WTC11 (cell line): Measurements from ENCODE around the gene HSPB3.
"Not testable (repeated sequence)": the region's sequence is repeated elsewhere in the genome, so short reads cannot be mapped to it uniquely, and the experiment has no call there.

Source experiments
- CREB1 ChIP-seq: sonication (generic); formaldehyde crosslinking; IDR thresholded peaks from 2 replicates; pipeline ENCODE4 v1.8.0; 2023; ENCODE audit warnings: mild to moderate bottlenecking, missing genetic modification reagents
- JUN ChIP-seq: sonication (generic); formaldehyde crosslinking; IDR thresholded peaks from 2 replicates; pipeline ENCODE4 v1.8.0; 2023; ENCODE audit warnings: mild to moderate bottlenecking, missing genetic modification reagents
- SP1 ChIP-seq: sonication (generic); formaldehyde crosslinking; conservative IDR thresholded peaks from 2 replicates; pipeline ENCODE4 v1.8.1; 2022; ENCODE audit warnings: missing genetic modification reagents
- TCF7 ChIP-seq: sonication (generic); formaldehyde crosslinking; IDR thresholded peaks from 2 replicates; pipeline ENCODE4 v1.8.0; 2022; ENCODE audit warnings: mild to moderate bottlenecking, low read depth, missing genetic modification reagents, moderate library complexity
- TF ChIP-seq, protein P1 (sequence below): sonication (generic); formaldehyde crosslinking; IDR thresholded peaks from 2 replicates; pipeline ENCODE4 v1.8.0; 2023; ENCODE audit warnings: missing genetic modification reagents
- TF ChIP-seq, protein P2 (sequence below): fragments of 200-600 bp; IDR thresholded peaks from 2 replicates; pipeline ENCODE4 v1.8.0; 2022; ENCODE audit warnings: antibody characterized with exemption
- TF ChIP-seq, protein P3 (sequence below): sonication (generic); formaldehyde crosslinking; IDR thresholded peaks from 2 replicates; pipeline ENCODE4 v1.8.0; 2023; ENCODE audit warnings: missing genetic modification reagents, mild to moderate bottlenecking, borderline replicate concordance
- TF ChIP-seq, protein P4 (sequence below): sonication (generic); formaldehyde crosslinking; IDR thresholded peaks from 2 replicates; pipeline ENCODE4 v1.8.1; 2023; ENCODE audit warnings: mild to moderate bottlenecking, missing genetic modification reagents
- TF ChIP-seq, protein P5 (sequence below): sonication (generic); formaldehyde crosslinking; IDR thresholded peaks from 2 replicates; pipeline ENCODE4 v1.8.0; 2022; ENCODE audit warnings: mild to moderate bottlenecking, missing genetic modification reagents
- TF ChIP-seq, protein P6 (sequence below): sonication (generic); formaldehyde crosslinking; IDR thresholded peaks from 2 replicates; pipeline ENCODE4 v1.8.1; 2023; ENCODE audit warnings: mild to moderate bottlenecking, missing genetic modification reagents

DNA sequence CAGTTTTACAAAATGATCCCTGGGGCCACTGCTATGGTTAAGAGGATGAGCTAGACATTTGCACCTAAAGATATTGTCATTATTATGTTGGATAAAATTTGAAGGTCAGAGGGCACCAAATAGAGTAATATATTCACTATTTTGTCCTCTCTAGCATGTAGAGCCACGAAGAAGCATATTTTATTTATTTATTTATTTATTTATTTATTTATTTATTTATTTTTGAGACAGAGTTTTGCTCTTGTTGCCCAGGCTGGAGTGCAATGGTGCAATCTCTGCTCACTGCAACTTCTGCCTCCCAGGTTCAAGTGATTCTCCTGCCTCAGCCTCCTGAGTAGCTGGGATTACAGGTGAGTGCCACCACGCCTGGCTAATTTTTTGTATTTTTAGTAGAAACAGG is 20.8 kb upstream of the HSPB3 start:
- not testable (repeated sequence) for TF ChIP-seq SP1, CREB1, JUN, TCF7 (CRISPR knock-in tag)
- TF ChIP-seq, protein P1, sequence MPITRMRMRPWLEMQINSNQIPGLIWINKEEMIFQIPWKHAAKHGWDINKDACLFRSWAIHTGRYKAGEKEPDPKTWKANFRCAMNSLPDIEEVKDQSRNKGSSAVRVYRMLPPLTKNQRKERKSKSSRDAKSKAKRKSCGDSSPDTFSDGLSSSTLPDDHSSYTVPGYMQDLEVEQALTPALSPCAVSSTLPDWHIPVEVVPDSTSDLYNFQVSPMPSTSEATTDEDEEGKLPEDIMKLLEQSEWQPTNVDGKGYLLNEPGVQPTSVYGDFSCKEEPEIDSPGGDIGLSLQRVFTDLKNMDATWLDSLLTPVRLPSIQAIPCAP (CRISPR knock-in tag), result not testable (repeated sequence)
- TF ChIP-seq, protein P2, sequence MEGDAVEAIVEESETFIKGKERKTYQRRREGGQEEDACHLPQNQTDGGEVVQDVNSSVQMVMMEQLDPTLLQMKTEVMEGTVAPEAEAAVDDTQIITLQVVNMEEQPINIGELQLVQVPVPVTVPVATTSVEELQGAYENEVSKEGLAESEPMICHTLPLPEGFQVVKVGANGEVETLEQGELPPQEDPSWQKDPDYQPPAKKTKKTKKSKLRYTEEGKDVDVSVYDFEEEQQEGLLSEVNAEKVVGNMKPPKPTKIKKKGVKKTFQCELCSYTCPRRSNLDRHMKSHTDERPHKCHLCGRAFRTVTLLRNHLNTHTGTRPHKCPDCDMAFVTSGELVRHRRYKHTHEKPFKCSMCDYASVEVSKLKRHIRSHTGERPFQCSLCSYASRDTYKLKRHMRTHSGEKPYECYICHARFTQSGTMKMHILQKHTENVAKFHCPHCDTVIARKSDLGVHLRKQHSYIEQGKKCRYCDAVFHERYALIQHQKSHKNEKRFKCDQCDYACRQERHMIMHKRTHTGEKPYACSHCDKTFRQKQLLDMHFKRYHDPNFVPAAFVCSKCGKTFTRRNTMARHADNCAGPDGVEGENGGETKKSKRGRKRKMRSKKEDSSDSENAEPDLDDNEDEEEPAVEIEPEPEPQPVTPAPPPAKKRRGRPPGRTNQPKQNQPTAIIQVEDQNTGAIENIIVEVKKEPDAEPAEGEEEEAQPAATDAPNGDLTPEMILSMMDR, result not testable (repeated sequence)
- TF ChIP-seq, protein P3, sequence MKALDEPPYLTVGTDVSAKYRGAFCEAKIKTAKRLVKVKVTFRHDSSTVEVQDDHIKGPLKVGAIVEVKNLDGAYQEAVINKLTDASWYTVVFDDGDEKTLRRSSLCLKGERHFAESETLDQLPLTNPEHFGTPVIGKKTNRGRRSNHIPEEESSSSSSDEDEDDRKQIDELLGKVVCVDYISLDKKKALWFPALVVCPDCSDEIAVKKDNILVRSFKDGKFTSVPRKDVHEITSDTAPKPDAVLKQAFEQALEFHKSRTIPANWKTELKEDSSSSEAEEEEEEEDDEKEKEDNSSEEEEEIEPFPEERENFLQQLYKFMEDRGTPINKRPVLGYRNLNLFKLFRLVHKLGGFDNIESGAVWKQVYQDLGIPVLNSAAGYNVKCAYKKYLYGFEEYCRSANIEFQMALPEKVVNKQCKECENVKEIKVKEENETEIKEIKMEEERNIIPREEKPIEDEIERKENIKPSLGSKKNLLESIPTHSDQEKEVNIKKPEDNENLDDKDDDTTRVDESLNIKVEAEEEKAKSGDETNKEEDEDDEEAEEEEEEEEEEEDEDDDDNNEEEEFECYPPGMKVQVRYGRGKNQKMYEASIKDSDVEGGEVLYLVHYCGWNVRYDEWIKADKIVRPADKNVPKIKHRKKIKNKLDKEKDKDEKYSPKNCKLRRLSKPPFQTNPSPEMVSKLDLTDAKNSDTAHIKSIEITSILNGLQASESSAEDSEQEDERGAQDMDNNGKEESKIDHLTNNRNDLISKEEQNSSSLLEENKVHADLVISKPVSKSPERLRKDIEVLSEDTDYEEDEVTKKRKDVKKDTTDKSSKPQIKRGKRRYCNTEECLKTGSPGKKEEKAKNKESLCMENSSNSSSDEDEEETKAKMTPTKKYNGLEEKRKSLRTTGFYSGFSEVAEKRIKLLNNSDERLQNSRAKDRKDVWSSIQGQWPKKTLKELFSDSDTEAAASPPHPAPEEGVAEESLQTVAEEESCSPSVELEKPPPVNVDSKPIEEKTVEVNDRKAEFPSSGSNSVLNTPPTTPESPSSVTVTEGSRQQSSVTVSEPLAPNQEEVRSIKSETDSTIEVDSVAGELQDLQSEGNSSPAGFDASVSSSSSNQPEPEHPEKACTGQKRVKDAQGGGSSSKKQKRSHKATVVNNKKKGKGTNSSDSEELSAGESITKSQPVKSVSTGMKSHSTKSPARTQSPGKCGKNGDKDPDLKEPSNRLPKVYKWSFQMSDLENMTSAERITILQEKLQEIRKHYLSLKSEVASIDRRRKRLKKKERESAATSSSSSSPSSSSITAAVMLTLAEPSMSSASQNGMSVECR (CRISPR knock-in tag), result not testable (repeated sequence)
- TF ChIP-seq, protein P4, sequence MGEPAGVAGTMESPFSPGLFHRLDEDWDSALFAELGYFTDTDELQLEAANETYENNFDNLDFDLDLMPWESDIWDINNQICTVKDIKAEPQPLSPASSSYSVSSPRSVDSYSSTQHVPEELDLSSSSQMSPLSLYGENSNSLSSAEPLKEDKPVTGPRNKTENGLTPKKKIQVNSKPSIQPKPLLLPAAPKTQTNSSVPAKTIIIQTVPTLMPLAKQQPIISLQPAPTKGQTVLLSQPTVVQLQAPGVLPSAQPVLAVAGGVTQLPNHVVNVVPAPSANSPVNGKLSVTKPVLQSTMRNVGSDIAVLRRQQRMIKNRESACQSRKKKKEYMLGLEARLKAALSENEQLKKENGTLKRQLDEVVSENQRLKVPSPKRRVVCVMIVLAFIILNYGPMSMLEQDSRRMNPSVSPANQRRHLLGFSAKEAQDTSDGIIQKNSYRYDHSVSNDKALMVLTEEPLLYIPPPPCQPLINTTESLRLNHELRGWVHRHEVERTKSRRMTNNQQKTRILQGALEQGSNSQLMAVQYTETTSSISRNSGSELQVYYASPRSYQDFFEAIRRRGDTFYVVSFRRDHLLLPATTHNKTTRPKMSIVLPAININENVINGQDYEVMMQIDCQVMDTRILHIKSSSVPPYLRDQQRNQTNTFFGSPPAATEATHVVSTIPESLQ (CRISPR knock-in tag), result not testable (repeated sequence)
- TF ChIP-seq, protein P5, sequence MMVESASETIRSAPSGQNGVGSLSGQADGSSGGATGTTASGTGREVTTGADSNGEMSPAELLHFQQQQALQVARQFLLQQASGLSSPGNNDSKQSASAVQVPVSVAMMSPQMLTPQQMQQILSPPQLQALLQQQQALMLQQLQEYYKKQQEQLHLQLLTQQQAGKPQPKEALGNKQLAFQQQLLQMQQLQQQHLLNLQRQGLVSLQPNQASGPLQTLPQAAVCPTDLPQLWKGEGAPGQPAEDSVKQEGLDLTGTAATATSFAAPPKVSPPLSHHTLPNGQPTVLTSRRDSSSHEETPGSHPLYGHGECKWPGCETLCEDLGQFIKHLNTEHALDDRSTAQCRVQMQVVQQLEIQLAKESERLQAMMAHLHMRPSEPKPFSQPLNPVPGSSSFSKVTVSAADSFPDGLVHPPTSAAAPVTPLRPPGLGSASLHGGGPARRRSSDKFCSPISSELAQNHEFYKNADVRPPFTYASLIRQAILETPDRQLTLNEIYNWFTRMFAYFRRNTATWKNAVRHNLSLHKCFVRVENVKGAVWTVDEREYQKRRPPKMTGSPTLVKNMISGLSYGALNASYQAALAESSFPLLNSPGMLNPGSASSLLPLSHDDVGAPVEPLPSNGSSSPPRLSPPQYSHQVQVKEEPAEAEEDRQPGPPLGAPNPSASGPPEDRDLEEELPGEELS (CRISPR knock-in tag), result not testable (repeated sequence)
- TF ChIP-seq, protein P6, sequence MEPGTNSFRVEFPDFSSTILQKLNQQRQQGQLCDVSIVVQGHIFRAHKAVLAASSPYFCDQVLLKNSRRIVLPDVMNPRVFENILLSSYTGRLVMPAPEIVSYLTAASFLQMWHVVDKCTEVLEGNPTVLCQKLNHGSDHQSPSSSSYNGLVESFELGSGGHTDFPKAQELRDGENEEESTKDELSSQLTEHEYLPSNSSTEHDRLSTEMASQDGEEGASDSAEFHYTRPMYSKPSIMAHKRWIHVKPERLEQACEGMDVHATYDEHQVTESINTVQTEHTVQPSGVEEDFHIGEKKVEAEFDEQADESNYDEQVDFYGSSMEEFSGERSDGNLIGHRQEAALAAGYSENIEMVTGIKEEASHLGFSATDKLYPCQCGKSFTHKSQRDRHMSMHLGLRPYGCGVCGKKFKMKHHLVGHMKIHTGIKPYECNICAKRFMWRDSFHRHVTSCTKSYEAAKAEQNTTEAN (CRISPR knock-in tag), result not testable (repeated sequence)
